Measurements from ENCODE around the gene TBC1D7. TPM values are rescaled to one million over a fixed set of nuclear protein-coding genes. Genes with fewer than 3 reads are reported as not detected.

The TBC1D7 gene
- total and polyA plus RNA-seq, 7 donors: 7.2 to 33.6 (median 13.8) TPM

- Histone ChIP-seq H3K27ac (no peak overlapping the region), H3K4me1 (peaks cover 0 to 6% (median 2%) of the 10 kb centered on the region in 4 donors), H3K4me3 (no peak overlapping the region), H3K36me3 (no peaks in the 10 kb centered on the region), H3K27me3 (no peaks in the 10 kb centered on the region), H3K9me3 (no peaks in the 10 kb centered on the region)
- intact Hi-C loops (cut with DNase I): loop anchor here (2.0 to 10.0 kb wide), 2 partner anchors 197 to 725 kb away; no protein-coding TSS in a partner anchor
- WGBS, 2 donors: 62 to 72% methylated on average over 8 of the region's 8 CpGs
- no peak for DNase-seq
- TF ChIP-seq EP300 (IDR thresholded peaks at IDR 0.05): no peak
Observed at GRCh38 chr6:13339863-13340630, 11.7 kb upstream of the TBC1D7 start.

DNA sequence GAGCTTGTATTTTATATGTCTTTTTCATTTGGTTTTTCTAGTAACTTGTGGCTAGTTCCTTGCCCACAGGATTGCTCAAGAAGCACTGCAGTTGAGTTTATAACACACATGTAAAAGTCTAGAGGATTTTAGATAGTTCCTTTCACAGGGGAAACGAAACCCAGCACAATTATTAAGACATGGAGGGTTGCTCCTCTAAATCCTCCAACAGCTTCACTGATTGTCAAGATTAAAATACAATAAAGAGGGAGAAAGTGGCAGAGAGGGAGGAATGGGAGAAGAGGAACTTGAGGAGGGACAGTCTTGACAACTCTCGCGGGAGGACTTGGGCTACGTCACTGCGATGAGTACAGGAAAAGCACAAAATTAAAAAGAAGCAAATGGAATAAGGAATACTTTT lies 9.7 kb upstream of the TBC1D7 start:
- DNase-seq: no peak
- Histone ChIP-seq H3K27me3 (no peaks in the 10 kb centered on the region), H3K4me3 (no peak overlapping the region), H3K27ac (no peak overlapping the region), H3K4me1 (peaks cover 0 to 6% (median 2%) of the 10 kb centered on the region in 4 donors), H3K36me3 (no peaks in the 10 kb centered on the region), H3K9me3 (no peaks in the 10 kb centered on the region)
- TF ChIP-seq EP300 (IDR thresholded peaks at IDR 0.05) (no peak), POLR2AphosphoS5 (IDR thresholded peaks at IDR 0.05) (no peak), POLR2A (IDR thresholded peaks at IDR 0.05) (no peak)
- TF ChIP-seq, protein P1, sequence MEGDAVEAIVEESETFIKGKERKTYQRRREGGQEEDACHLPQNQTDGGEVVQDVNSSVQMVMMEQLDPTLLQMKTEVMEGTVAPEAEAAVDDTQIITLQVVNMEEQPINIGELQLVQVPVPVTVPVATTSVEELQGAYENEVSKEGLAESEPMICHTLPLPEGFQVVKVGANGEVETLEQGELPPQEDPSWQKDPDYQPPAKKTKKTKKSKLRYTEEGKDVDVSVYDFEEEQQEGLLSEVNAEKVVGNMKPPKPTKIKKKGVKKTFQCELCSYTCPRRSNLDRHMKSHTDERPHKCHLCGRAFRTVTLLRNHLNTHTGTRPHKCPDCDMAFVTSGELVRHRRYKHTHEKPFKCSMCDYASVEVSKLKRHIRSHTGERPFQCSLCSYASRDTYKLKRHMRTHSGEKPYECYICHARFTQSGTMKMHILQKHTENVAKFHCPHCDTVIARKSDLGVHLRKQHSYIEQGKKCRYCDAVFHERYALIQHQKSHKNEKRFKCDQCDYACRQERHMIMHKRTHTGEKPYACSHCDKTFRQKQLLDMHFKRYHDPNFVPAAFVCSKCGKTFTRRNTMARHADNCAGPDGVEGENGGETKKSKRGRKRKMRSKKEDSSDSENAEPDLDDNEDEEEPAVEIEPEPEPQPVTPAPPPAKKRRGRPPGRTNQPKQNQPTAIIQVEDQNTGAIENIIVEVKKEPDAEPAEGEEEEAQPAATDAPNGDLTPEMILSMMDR (IDR thresholded peaks at IDR 0.05): no peak
- WGBS, 2 donors: 78 to 90% methylated on average over 5 of the region's 5 CpGs
- intact Hi-C loops (cut with DNase I): loop anchor here (2.0 to 10.0 kb wide), 2 partner anchors 199 to 727 kb away; no protein-coding TSS in a partner anchor

DNA sequence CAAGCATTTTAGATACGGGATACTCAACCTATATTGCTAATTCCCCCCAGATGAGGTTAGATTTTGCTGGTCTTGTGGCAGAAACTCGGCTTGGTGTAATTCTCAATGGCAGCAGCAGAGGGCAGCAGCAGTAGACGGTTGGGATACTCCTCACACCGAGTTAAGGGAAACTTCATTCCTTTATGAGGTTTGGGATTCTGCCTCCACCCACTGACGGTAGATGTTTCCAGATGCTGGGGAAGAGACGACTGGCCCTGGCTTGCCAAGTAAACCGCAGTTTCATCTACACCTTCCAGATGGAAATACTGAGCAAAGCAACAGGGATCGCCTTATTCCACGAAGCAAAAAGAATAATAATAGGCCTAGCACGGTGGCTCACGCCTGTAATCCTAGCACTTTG lies 8.2 kb upstream of the TBC1D7 start:
- intact Hi-C loops (cut with DNase I): loop anchor here (2.0 to 10.0 kb wide), 4 partner anchors 46 to 728 kb away; partner anchors contain the start of genes GFOD1 and SIRT5
- Histone ChIP-seq H3K4me3 (no peak overlapping the region), H3K9me3 (no peaks in the 10 kb centered on the region), H3K36me3 (no peaks in the 10 kb centered on the region), H3K27ac (peak overlapping the region in 2 of 4 donors; percentile 26 to 31), H3K4me1 (peaks cover 0 to 6% (median 2%) of the 10 kb centered on the region in 4 donors), H3K27me3 (no peaks in the 10 kb centered on the region)
- peak; percentile 84 for DNase-seq
- TF ChIP-seq, protein P1 (IDR thresholded peaks at IDR 0.05): peak; percentile 53 to 97 (median 91)
- TF ChIP-seq POLR2AphosphoS5 (IDR thresholded peaks at IDR 0.05): peak in 3 of 4 donors; percentile 14 to 31 (median 21)
- no peak for TF ChIP-seq POLR2A (IDR thresholded peaks at IDR 0.05)
- 31 to 32% methylated on average over 11 of the region's 11 CpGs for WGBS, 2 donors

- Histone ChIP-seq H3K27me3 (no peaks in the 10 kb centered on the region), H3K27ac (no peak overlapping the region), H3K9me3 (no peaks in the 10 kb centered on the region), H3K4me1 (peaks cover 0 to 6% (median 2%) of the 10 kb centered on the region in 4 donors), H3K36me3 (no peaks in the 10 kb centered on the region), H3K4me3 (no peak overlapping the region)
- WGBS, 2 donors: 57% methylated on average over 3 of the region's 3 CpGs
- intact Hi-C loops (cut with DNase I): loop anchor here (10.0 kb wide), 1 partner anchor 730 kb away; no protein-coding TSS in a partner anchor
- no peak for DNase-seq
- TF ChIP-seq, protein P1 (IDR thresholded peaks at IDR 0.05): no peak
- TF ChIP-seq POLR2AphosphoS5 (IDR thresholded peaks at IDR 0.05): no peak
Observed at GRCh38 chr6:13334953-13335352, 6.6 kb upstream of the TBC1D7 start.

GRCh38 chr6:13332349-13332706 lies 4.0 kb upstream of the TBC1D7 start:
- no peak for DNase-seq
- Histone ChIP-seq H3K27me3 (no peaks in the 10 kb centered on the region), H3K4me3 (no peak overlapping the region), H3K36me3 (no peaks in the 10 kb centered on the region), H3K9me3 (no peaks in the 10 kb centered on the region), H3K27ac (no peak overlapping the region), H3K4me1 (peaks cover 0 to 17% (median 6%) of the 10 kb centered on the region in 4 donors)
- intact Hi-C loops (cut with DNase I): loop anchor here (10.0 kb wide), 1 partner anchor 732 kb away; no protein-coding TSS in a partner anchor
- WGBS, 2 donors: 78 to 84% methylated on average over 2 of the region's 2 CpGs
- no peak for TF ChIP-seq POLR2AphosphoS5 (IDR thresholded peaks at IDR 0.05)
- TF ChIP-seq EP300 (IDR thresholded peaks at IDR 0.05): no peak
- TF ChIP-seq POLR2A (IDR thresholded peaks at IDR 0.05): no peak
- TF ChIP-seq, protein P1 (IDR thresholded peaks at IDR 0.05): no peak
